Stomach (tissue), 4 donors: Measurements from ENCODE around the gene CRIM1.

Experiments used
- CTCF ChIP-seq, 7 experiments: fragments of 450-650 bp in 4 of 7; fragments of 200-600 bp in 3 of 7; sonication (generic) in 3 of 7; IDR thresholded peaks; one replicate each; pipeline ENCODE4 v1.5.1; 2016 to 2019; ENCODE audit warnings: antibody characterized with exemption in 7 of 7, control low read depth in 2 of 7, mild to moderate bottlenecking in 1 of 7
- POLR2A ChIP-seq, 4 donors: fragments of 450-650 bp; IDR thresholded peaks; one replicate each; pipeline ENCODE4 v1.6.1; 2016; ENCODE audit warnings: antibody characterized with exemption in 4 of 4, control low read depth in 2 of 4, mild to moderate bottlenecking in 1 of 4, moderate library complexity in 1 of 4

- TF ChIP-seq CTCF (IDR thresholded peaks at IDR 0.05), result no peak
- TF ChIP-seq POLR2A (IDR thresholded peaks at IDR 0.05), result no peak
These were observed 37.1 kb downstream of the CRIM1 start for GRCh38 chr2:36392571-36393255.
